Measurements from ENCODE around the gene PLEKHA6.

The PLEKHA6 gene

GRCh38 chr1:204405988-204406387 is 46.3 kb upstream of the PLEKHA6 start:
- DNase-seq (ENCODE audit: low read depth in 1 of 2, low spot score in 1 of 2), result no peak
- no peak overlapping the region for H3K27ac ChIP-seq (replicated peaks)
- no peaks in the 10 kb centered on the region for H3K27me3 ChIP-seq (ENCODE audit: insufficient read depth, poor library complexity, severe bottlenecking)
- H3K4me3 ChIP-seq (replicated peaks; ENCODE audit: insufficient read depth, low read length), result no peak overlapping the region
- TF ChIP-seq SPI1 (IDR thresholded peaks at IDR 0.05; ENCODE audit: borderline replicate concordance, low read depth), result no peak
- no peak for TF ChIP-seq GABPA (IDR thresholded peaks at IDR 0.05; ENCODE audit: low read depth)
- TF ChIP-seq POLR2AphosphoS5 (IDR thresholded peaks at IDR 0.05; ENCODE audit: low read depth), result no peak
- no peak for TF ChIP-seq REST (IDR thresholded peaks at IDR 0.05; ENCODE audit: insufficient replicate concordance, low read depth)
- TF ChIP-seq CTCF (IDR thresholded peaks at IDR 0.05; ENCODE audit: insufficient read depth, low read length), result no peak

- H3K4me3 ChIP-seq (replicated peaks; ENCODE audit: insufficient read depth, low read length), result no peak overlapping the region
- TF ChIP-seq CTCF (IDR thresholded peaks at IDR 0.05; ENCODE audit: insufficient read depth, low read length) (no peak), SPI1 (IDR thresholded peaks at IDR 0.05; ENCODE audit: borderline replicate concordance, low read depth) (no peak)
- no peak overlapping the region for H3K27ac ChIP-seq (replicated peaks)
- no peaks in the 10 kb centered on the region for H3K27me3 ChIP-seq (ENCODE audit: insufficient read depth, poor library complexity, severe bottlenecking)
- no peak for DNase-seq (ENCODE audit: low read depth in 1 of 2, low spot score in 1 of 2)
Observed at GRCh38 chr1:204404629-204405028, 44.9 kb upstream of the PLEKHA6 start.

GRCh38 chr1:204402391-204402790 is 42.7 kb upstream of the PLEKHA6 start:
- Histone ChIP-seq H3K27me3 (ENCODE audit: insufficient read depth, poor library complexity, severe bottlenecking) (no peaks in the 10 kb centered on the region), H3K27ac (replicated peaks) (no peak overlapping the region), H3K4me3 (replicated peaks; ENCODE audit: insufficient read depth, low read length) (no peak overlapping the region)
- DNase-seq (ENCODE audit: low read depth in 1 of 2, low spot score in 1 of 2), result no peak
- TF ChIP-seq SPI1 (IDR thresholded peaks at IDR 0.05; ENCODE audit: borderline replicate concordance, low read depth), result no peak
- TF ChIP-seq REST (IDR thresholded peaks at IDR 0.05; ENCODE audit: insufficient replicate concordance, low read depth), result no peak
- TF ChIP-seq POLR2AphosphoS5 (IDR thresholded peaks at IDR 0.05; ENCODE audit: low read depth), result no peak
- TF ChIP-seq GABPA (IDR thresholded peaks at IDR 0.05; ENCODE audit: low read depth), result no peak
- TF ChIP-seq CTCF (IDR thresholded peaks at IDR 0.05; ENCODE audit: insufficient read depth, low read length), result no peak

GRCh38 chr1:204401730-204402129 is 42.0 kb upstream of the PLEKHA6 start:
- Histone ChIP-seq H3K27ac (replicated peaks) (no peak overlapping the region), H3K27me3 (ENCODE audit: insufficient read depth, poor library complexity, severe bottlenecking) (no peaks in the 10 kb centered on the region), H3K4me3 (replicated peaks; ENCODE audit: insufficient read depth, low read length) (no peak overlapping the region)
- no peak for TF ChIP-seq GABPA (IDR thresholded peaks at IDR 0.05; ENCODE audit: low read depth)
- no peak for TF ChIP-seq SPI1 (IDR thresholded peaks at IDR 0.05; ENCODE audit: borderline replicate concordance, low read depth)
- TF ChIP-seq CTCF (IDR thresholded peaks at IDR 0.05; ENCODE audit: insufficient read depth, low read length), result no peak
- TF ChIP-seq POLR2AphosphoS5 (IDR thresholded peaks at IDR 0.05; ENCODE audit: low read depth), result no peak
- no peak for TF ChIP-seq REST (IDR thresholded peaks at IDR 0.05; ENCODE audit: insufficient replicate concordance, low read depth)
- no peak for DNase-seq (ENCODE audit: low read depth in 1 of 2, low spot score in 1 of 2)
